ENCODE results near the gene BRAF.

DNA sequence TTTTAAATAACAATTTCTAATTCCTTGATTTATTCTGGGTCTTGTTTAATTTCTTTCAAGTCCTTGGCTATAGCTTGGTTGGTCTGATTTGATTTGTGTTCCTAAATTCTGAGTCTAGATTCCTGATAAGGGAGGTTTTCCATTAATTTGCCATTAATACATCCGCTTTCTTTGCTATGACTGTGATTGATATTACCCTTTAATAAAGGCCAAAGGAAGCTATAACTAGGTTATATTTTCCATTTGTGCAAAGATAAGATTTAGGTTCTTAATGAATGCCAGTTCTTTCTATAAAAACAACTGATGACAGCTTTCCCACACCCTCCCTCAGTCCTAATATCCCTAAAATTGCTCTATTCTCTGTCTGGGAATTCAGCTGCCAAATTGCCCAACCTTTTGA is 200.0 kb downstream of the BRAF start:
- TF ChIP-seq POLR2AphosphoS5 (IDR thresholded peaks at IDR 0.05; ENCODE audit: low read depth, low read length) (no peak), TAF1 (IDR thresholded peaks at IDR 0.05; ENCODE audit: borderline replicate concordance, low read depth, low read length) (no peak), POLR2A (IDR thresholded peaks at IDR 0.05; ENCODE audit: low read depth, low read length) (no peak)
